DND-41 (cell line): ENCODE results near the gene MRPL21.

ENCODE experiments used
- ATAC-seq: fragments of 200-7000 bp; cut with Tn5 transposase; 3 replicates; pipeline ENCODE4 v1.9.1; 2021; ENCODE audit warnings: low read depth; ENCODE audit not compliant: insufficient read depth
- DNase-seq: peaks from one replicate; pipeline ENCODE4 v3.0.0-alpha.2; 2020
- H2AFZ ChIP-seq: 2 replicates; pipeline ENCODE4 v1.6.0; 2012; ENCODE audit warnings: low read depth, low read length
- H3K27ac ChIP-seq: 2 replicates; pipeline ENCODE4 v1.5.1; 2012; ENCODE audit warnings: low read length, inconsistent platforms
- H3K27me3 ChIP-seq: fragments of 200-600 bp; sonication (generic); 2 replicates; pipeline ENCODE4 v1.6.0; 2012; ENCODE audit warnings: low read length, mild to moderate bottlenecking, inconsistent platforms; ENCODE audit not compliant: insufficient read depth, poor library complexity
- H3K36me3 ChIP-seq: 2 replicates; pipeline ENCODE4 v1.5.1; 2012; ENCODE audit warnings: low read length, inconsistent platforms; ENCODE audit not compliant: insufficient read depth
- H3K4me1 ChIP-seq: 2 replicates; pipeline ENCODE4 v1.5.1; 2012; ENCODE audit warnings: mild to moderate bottlenecking, low read length; ENCODE audit not compliant: insufficient read depth
- H3K4me2 ChIP-seq: 2 replicates; pipeline ENCODE4 v1.6.0; 2012; ENCODE audit warnings: mild to moderate bottlenecking, moderate library complexity, low read length, inconsistent platforms; ENCODE audit not compliant: insufficient read depth
- H3K4me3 ChIP-seq, 2 experiments: fragments of 200-600 bp in 1 of 2; shearing (Covaris generic) in 1 of 2; 2 replicates each; pipeline ENCODE4 v1.5.1; 2012 to 2016; ENCODE audit warnings: inconsistent platforms in 2 of 2, low read length in 2 of 2, mild to moderate bottlenecking in 2 of 2, low read depth in 1 of 2, moderate library complexity in 1 of 2
- H3K79me2 ChIP-seq: 2 replicates; pipeline ENCODE4 v1.6.0; 2012; ENCODE audit warnings: low read length, inconsistent platforms; ENCODE audit not compliant: insufficient read depth
- H3K9ac ChIP-seq: 2 replicates; pipeline ENCODE4 v1.6.0; 2012; ENCODE audit warnings: low read depth, mild to moderate bottlenecking, inconsistent platforms, low read length, moderate library complexity
- H3K9me3 ChIP-seq: 2 replicates; pipeline ENCODE4 v1.5.1; 2012; ENCODE audit warnings: low read length, moderate library complexity, mild to moderate bottlenecking, inconsistent platforms; ENCODE audit not compliant: insufficient read depth, severe bottlenecking
- H4K20me1 ChIP-seq: 2 replicates; pipeline ENCODE4 v1.6.0; 2012; ENCODE audit warnings: low read length; ENCODE audit not compliant: insufficient read depth
- CTCF ChIP-seq: IDR thresholded peaks from 2 replicates; pipeline ENCODE4 v1.5.1; 2012; ENCODE audit warnings: borderline replicate concordance, low read length, moderate library complexity, mild to moderate bottlenecking; ENCODE audit not compliant: poor library complexity, severe bottlenecking; ENCODE audit errors: extremely low read depth
- EZH2 ChIP-seq: IDR thresholded peaks from 3 replicates; pipeline ENCODE4 v1.6.1; 2012; ENCODE audit warnings: borderline replicate concordance, low read depth, mild to moderate bottlenecking, moderate library complexity, low read length, inconsistent platforms; ENCODE audit not compliant: severe bottlenecking

The MRPL21 gene

GRCh38 chr11:68929706-68930570 is 26.3 kb upstream of the MRPL21 start:
- Histone ChIP-seq H3K27ac (no peak overlapping the region), H3K4me3 (no peak overlapping the region), H3K9me3 (peaks cover 11% of the 10 kb centered on the region), H3K79me2 (no peaks in the 10 kb centered on the region), H4K20me1 (0 out of 2 replicates have a peak, but pooled peaks cover 7% of the 10 kb centered on the region), H3K9ac (no peak overlapping the region), H3K4me2 (no peak overlapping the region), H3K36me3 (peaks cover 82% of the 10 kb centered on the region), H3K27me3 (no peaks in the 10 kb centered on the region), H3K4me1 (no peaks in the 10 kb centered on the region), H2AFZ (no peak overlapping the region)
- DNase-seq (no peak), ATAC-seq (no peak)
- TF ChIP-seq CTCF: no peak
- TF ChIP-seq EZH2: no peak

GRCh38 chr11:68929135-68929534 is 25.5 kb upstream of the MRPL21 start:
- Histone ChIP-seq H3K9ac (no peak overlapping the region), H3K4me3 (no peak overlapping the region), H3K27ac (no peak overlapping the region), H3K36me3 (peaks cover 82% of the 10 kb centered on the region), H3K9me3 (peaks cover 17% of the 10 kb centered on the region), H3K4me1 (no peaks in the 10 kb centered on the region), H4K20me1 (0 out of 2 replicates have a peak, but pooled peaks cover 7% of the 10 kb centered on the region), H3K27me3 (no peaks in the 10 kb centered on the region), H3K4me2 (no peak overlapping the region), H2AFZ (no peak overlapping the region), H3K79me2 (no peaks in the 10 kb centered on the region)
- ATAC-seq (no peak), DNase-seq (no peak)
- no peak for TF ChIP-seq EZH2
- no peak for TF ChIP-seq CTCF

- peaks cover 83% of the 10 kb centered on the region for H3K36me3 ChIP-seq
- H3K4me2 ChIP-seq: no peak overlapping the region
- peaks cover 17% of the 10 kb centered on the region for H3K9me3 ChIP-seq
- H2AFZ ChIP-seq: no peak overlapping the region
- TF ChIP-seq CTCF: no peak
- TF ChIP-seq EZH2: no peak
- H3K4me3 ChIP-seq: no peak overlapping the region
- ATAC-seq (no peak), DNase-seq (no peak)
- no peak overlapping the region for H3K9ac ChIP-seq
- H4K20me1 ChIP-seq: 0 out of 2 replicates have a peak, but pooled peaks cover 7% of the 10 kb centered on the region
- no peaks in the 10 kb centered on the region for H3K27me3 ChIP-seq
- no peak overlapping the region for H3K27ac ChIP-seq
- H3K79me2 ChIP-seq: no peaks in the 10 kb centered on the region
- H3K4me1 ChIP-seq: no peaks in the 10 kb centered on the region
These were observed 24.7 kb upstream of the MRPL21 start for GRCh38 chr11:68928136-68928880.
